ENCODE results near the gene FANCL. TPM values are rescaled to one million over a fixed set of nuclear protein-coding genes. Genes with fewer than 3 reads are reported as not detected.

Gene FANCL
- total and polyA plus RNA-seq, 4 donors, result 6.2 to 60.0 (median 22.3) TPM

DNA sequence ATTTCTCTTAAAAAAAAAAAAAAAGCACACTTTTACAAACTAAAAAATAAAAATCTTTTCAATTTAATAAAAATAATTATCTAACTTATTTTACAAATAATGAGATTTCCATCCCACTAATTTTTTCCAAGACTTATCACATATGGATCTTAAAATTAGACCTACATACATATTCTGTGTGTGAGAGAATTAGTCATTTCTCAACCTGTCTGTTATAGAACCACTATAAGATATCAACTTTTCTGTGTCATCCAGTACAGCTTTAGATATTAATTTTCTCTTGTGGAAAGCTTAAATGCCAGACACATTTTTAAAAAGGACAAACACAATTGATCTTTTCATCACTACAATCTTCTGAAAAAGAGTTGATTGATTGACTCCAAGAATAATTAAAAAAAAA, 38.1 kb downstream of the FANCL start:
- TF ChIP-seq, protein P1, sequence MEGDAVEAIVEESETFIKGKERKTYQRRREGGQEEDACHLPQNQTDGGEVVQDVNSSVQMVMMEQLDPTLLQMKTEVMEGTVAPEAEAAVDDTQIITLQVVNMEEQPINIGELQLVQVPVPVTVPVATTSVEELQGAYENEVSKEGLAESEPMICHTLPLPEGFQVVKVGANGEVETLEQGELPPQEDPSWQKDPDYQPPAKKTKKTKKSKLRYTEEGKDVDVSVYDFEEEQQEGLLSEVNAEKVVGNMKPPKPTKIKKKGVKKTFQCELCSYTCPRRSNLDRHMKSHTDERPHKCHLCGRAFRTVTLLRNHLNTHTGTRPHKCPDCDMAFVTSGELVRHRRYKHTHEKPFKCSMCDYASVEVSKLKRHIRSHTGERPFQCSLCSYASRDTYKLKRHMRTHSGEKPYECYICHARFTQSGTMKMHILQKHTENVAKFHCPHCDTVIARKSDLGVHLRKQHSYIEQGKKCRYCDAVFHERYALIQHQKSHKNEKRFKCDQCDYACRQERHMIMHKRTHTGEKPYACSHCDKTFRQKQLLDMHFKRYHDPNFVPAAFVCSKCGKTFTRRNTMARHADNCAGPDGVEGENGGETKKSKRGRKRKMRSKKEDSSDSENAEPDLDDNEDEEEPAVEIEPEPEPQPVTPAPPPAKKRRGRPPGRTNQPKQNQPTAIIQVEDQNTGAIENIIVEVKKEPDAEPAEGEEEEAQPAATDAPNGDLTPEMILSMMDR (IDR thresholded peaks at IDR 0.05; ENCODE audit: control extremely low read depth, extremely low read depth), result no peak
- ATAC-seq (ENCODE audit: insufficient read depth, low FRiP score), result no peak

DNA sequence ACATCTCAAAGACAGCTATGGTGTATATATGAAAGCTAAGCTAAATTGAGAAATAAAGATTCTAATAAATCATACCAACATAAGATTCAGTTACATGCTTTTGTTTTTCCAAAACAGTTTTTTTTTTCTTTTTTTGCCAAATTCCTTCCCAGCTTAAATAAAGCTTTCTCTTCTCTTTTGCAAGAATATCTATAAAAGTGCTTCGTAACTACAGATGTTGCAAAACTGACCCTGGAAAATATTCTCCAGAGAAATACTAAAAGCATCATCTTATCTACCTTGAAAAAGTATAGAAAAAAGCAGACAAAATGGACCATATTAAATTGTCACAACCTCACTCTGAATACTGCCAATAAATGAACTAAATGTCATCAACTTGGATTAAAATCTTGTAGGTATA, 38.7 kb downstream of the FANCL start:
- Histone ChIP-seq H3K27ac (ENCODE audit: low read depth in 1 of 2, low read length in 1 of 2) (no peak overlapping the region), H3K4me3 (no peak overlapping the region), H3K9me3 (ENCODE audit: control insufficient read depth in 4 of 4, insufficient read depth in 3 of 4, low read length in 3 of 4) (no peaks in the 10 kb centered on the region), H3K9ac (ENCODE audit: insufficient read depth in 1 of 2, low read length in 2 of 2) (no peak overlapping the region), H3K27me3 (ENCODE audit: control insufficient read depth in 3 of 3, insufficient read depth in 3 of 3, low read length in 2 of 3) (no peaks in the 10 kb centered on the region), H3K4me1 (ENCODE audit: control insufficient read depth in 5 of 5, insufficient read depth in 5 of 5, low read length in 5 of 5) (peaks cover 0 to 22% (median 5%) of the 10 kb centered on the region in 5 donors), H3K36me3 (ENCODE audit: control insufficient read depth in 4 of 4, insufficient read depth in 4 of 4, low read length in 4 of 4) (peaks cover 0 to 12% (median 4%) of the 10 kb centered on the region in 4 donors)
- no peak for ATAC-seq (ENCODE audit: insufficient read depth, low FRiP score)
- 65 to 89% methylated on average over 1 of the region's 1 CpG for WGBS, 2 donors
- TF ChIP-seq, protein P1 (IDR thresholded peaks at IDR 0.05; ENCODE audit: control extremely low read depth, extremely low read depth), result no peak
- peak in 1 of 3 donors; percentile 17 for DNase-seq

More for the DNA sequence above, 38.1 kb downstream of the FANCL start:
- no peak for DNase-seq
- H3K4me3 ChIP-seq, result no peak overlapping the region
- no peak overlapping the region for H3K9ac ChIP-seq (ENCODE audit: insufficient read depth in 1 of 2, low read length in 2 of 2)
- H3K27ac ChIP-seq (ENCODE audit: low read depth in 1 of 2, low read length in 1 of 2), result no peak overlapping the region
- H3K27me3 ChIP-seq (ENCODE audit: control insufficient read depth in 3 of 3, insufficient read depth in 3 of 3, low read length in 2 of 3), result no peaks in the 10 kb centered on the region
- H3K36me3 ChIP-seq (ENCODE audit: control insufficient read depth in 4 of 4, insufficient read depth in 4 of 4, low read length in 4 of 4), result peaks cover 0 to 9% (median 1%) of the 10 kb centered on the region in 4 donors
- peaks cover 0 to 22% (median 5%) of the 10 kb centered on the region in 5 donors for H3K4me1 ChIP-seq (ENCODE audit: control insufficient read depth in 5 of 5, insufficient read depth in 5 of 5, low read length in 5 of 5)
- H3K9me3 ChIP-seq (ENCODE audit: control insufficient read depth in 4 of 4, insufficient read depth in 3 of 4, low read length in 3 of 4), result no peaks in the 10 kb centered on the region

DNA sequence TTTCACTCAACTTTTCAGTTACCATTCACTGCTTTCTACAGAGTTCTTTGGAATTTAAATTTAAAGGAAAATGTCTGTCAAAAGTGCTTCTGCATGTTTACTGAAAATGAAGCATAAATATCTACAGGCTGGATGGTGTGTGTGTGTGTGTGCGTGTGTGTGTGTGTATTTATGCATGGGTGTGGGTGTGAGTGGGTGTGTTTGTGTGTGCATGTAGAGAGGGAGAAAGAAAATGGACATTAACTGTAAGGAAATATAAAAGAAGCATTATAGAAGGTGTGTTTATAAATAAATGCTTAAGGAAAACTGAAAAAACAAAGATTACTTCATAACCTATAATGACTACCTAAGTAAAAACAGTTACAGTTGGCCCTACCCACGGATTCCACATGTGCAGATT, 43.2 kb downstream of the FANCL start:
- Histone ChIP-seq H3K27me3 (ENCODE audit: control insufficient read depth in 3 of 3, insufficient read depth in 3 of 3, low read length in 2 of 3) (no peaks in the 10 kb centered on the region), H3K9me3 (ENCODE audit: control insufficient read depth in 4 of 4, insufficient read depth in 3 of 4, low read length in 3 of 4) (no peaks in the 10 kb centered on the region), H3K36me3 (ENCODE audit: control insufficient read depth in 4 of 4, insufficient read depth in 4 of 4, low read length in 4 of 4) (peaks cover 0 to 10% (median 4%) of the 10 kb centered on the region in 4 donors), H3K4me1 (ENCODE audit: control insufficient read depth in 5 of 5, insufficient read depth in 5 of 5, low read length in 5 of 5) (peaks cover 0 to 14% (median 0%) of the 10 kb centered on the region in 5 donors), H3K27ac (ENCODE audit: low read depth in 1 of 2, low read length in 1 of 2) (no peak overlapping the region), H3K4me3 (no peak overlapping the region), H3K9ac (ENCODE audit: insufficient read depth in 1 of 2, low read length in 2 of 2) (no peak overlapping the region)
- 96 to 97% methylated on average over 2 of the region's 2 CpGs for WGBS, 2 donors
- DNase-seq, result no peak
- TF ChIP-seq, protein P1 (IDR thresholded peaks at IDR 0.05; ENCODE audit: control extremely low read depth, extremely low read depth), result no peak
- no peak for ATAC-seq (ENCODE audit: insufficient read depth, low FRiP score)

DNA sequence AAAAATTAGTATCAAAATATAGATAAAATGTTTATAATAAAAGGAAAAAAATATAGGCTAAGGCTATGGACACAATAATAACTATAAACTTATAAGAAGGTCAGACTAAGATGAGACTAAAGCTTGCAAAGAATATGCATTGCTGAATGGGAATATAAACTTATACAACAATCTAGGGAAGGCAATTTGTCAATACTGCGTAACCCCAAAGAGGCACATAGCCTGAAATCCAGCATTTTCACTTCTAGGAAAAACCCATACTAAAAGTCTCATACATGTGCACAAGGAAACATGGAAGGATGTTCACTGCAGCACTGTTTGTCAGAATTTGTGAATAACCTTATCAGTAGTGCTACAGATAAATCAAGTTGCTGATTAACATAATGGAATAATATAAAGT, 45.5 kb downstream of the FANCL start:
- Histone ChIP-seq H3K36me3 (ENCODE audit: control insufficient read depth in 4 of 4, insufficient read depth in 4 of 4, low read length in 4 of 4) (peaks cover 0 to 10% (median 4%) of the 10 kb centered on the region in 4 donors), H3K9ac (ENCODE audit: insufficient read depth in 1 of 2, low read length in 2 of 2) (no peak overlapping the region), H3K27me3 (ENCODE audit: control insufficient read depth in 3 of 3, insufficient read depth in 3 of 3, low read length in 2 of 3) (no peaks in the 10 kb centered on the region), H3K9me3 (ENCODE audit: control insufficient read depth in 4 of 4, insufficient read depth in 3 of 4, low read length in 3 of 4) (no peaks in the 10 kb centered on the region), H3K4me3 (no peak overlapping the region), H3K27ac (ENCODE audit: low read depth in 1 of 2, low read length in 1 of 2) (no peak overlapping the region), H3K4me1 (ENCODE audit: control insufficient read depth in 5 of 5, insufficient read depth in 5 of 5, low read length in 5 of 5) (peaks cover 0 to 14% (median 0%) of the 10 kb centered on the region in 5 donors)
- WGBS, 2 donors, result 97 to 98% methylated on average over 1 of the region's 1 CpG
- TF ChIP-seq, protein P1 (IDR thresholded peaks at IDR 0.05; ENCODE audit: control extremely low read depth, extremely low read depth), result no peak
- no peak for ATAC-seq (ENCODE audit: insufficient read depth, low FRiP score)
- DNase-seq, result peak in 1 of 3 donors; percentile 77
